GM23248 (cell line): Measurements from ENCODE around the gene RPAP2. TPM values are rescaled to one million over a fixed set of nuclear protein-coding genes. Genes with fewer than 3 reads are reported as not detected.

ENCODE experiments used
- DNase-seq: peaks from one replicate; pipeline ENCODE4 v3.0.0-alpha.2; 2015
- H2AFZ ChIP-seq: fragments of 200-600 bp; sonication (generic); 2 replicates; pipeline ENCODE4 v1.6.1; 2016; ENCODE audit warnings: antibody characterized with exemption
- H3F3A ChIP-seq: fragments of 200-600 bp; sonication (generic); 2 replicates; pipeline ENCODE4 v1.6.1; 2016; ENCODE audit warnings: mild to moderate bottlenecking, antibody characterized with exemption, mixed run types; ENCODE audit not compliant: insufficient read depth
- H3K27ac ChIP-seq: fragments of 200-600 bp; sonication (generic); 2 replicates; pipeline ENCODE4 v1.5.1; 2016; ENCODE audit warnings: mild to moderate bottlenecking
- H3K27me3 ChIP-seq: fragments of 200-600 bp; sonication (generic); replicated peaks from 2 replicates; pipeline ENCODE4 v1.6.1; 2016; ENCODE audit warnings: mild to moderate bottlenecking; ENCODE audit not compliant: insufficient read depth
- H3K36me3 ChIP-seq: fragments of 200-600 bp; sonication (generic); 2 replicates; pipeline ENCODE4 v1.6.1; 2016; ENCODE audit warnings: low read depth, mild to moderate bottlenecking
- H3K4me1 ChIP-seq: fragments of 200-600 bp; sonication (generic); 2 replicates; pipeline ENCODE4 v1.6.1; 2016; ENCODE audit warnings: mild to moderate bottlenecking; ENCODE audit not compliant: insufficient read depth
- H3K4me2 ChIP-seq: fragments of 200-600 bp; sonication (generic); one replicate; pipeline ENCODE4 v1.6.1; 2016; ENCODE audit warnings: mild to moderate bottlenecking; ENCODE audit not compliant: unreplicated experiment
- H3K4me3 ChIP-seq: fragments of 200-600 bp; sonication (generic); 2 replicates; pipeline ENCODE4 v1.5.1; 2016; ENCODE audit warnings: mild to moderate bottlenecking
- H3K79me2 ChIP-seq: fragments of 200-600 bp; sonication (generic); 2 replicates; pipeline ENCODE4 v1.6.1; 2016; ENCODE audit warnings: mild to moderate bottlenecking; ENCODE audit not compliant: insufficient read depth
- H3K9ac ChIP-seq: fragments of 200-600 bp; sonication (generic); 2 replicates; pipeline ENCODE4 v1.6.1; 2016; ENCODE audit warnings: mild to moderate bottlenecking
- H3K9me2 ChIP-seq: fragments of 200-600 bp; sonication (generic); 2 replicates; pipeline ENCODE4 v1.6.1; 2016; ENCODE audit warnings: mixed run types, mild to moderate bottlenecking, moderate library complexity; ENCODE audit not compliant: insufficient read depth
- H3K9me3 ChIP-seq: fragments of 200-600 bp; sonication (generic); one replicate; pipeline ENCODE4 v1.6.1; 2017; ENCODE audit warnings: low read depth
- H4K20me1 ChIP-seq: fragments of 200-600 bp; sonication (generic); 2 replicates; pipeline ENCODE4 v1.6.0; 2016; ENCODE audit not compliant: insufficient read depth
- EZH2 ChIP-seq: fragments of 200-600 bp; sonication (generic); IDR thresholded peaks from 2 replicates; pipeline ENCODE4 v1.6.1; 2018; ENCODE audit warnings: antibody characterized with exemption, mild to moderate bottlenecking; ENCODE audit not compliant: insufficient read depth, poor library complexity, severe bottlenecking
- EZH2phosphoT487 ChIP-seq: fragments of 200-600 bp; sonication (generic); IDR thresholded peaks from 2 replicates; pipeline ENCODE4 v1.6.1; 2018; ENCODE audit warnings: antibody characterized with exemption, moderate library complexity, mild to moderate bottlenecking, low read depth; ENCODE audit not compliant: insufficient read depth
- WGBS, 2 experiments: methylation state at CpG; one replicate each; pipeline ENCODE4 v1.1.6; 2015 to 2017; ENCODE audit warnings: low lambda C conversion rate in 2 of 2, low coverage in 1 of 2; ENCODE audit errors: missing lambda C conversion rate in 2 of 2; 5-methylcytosine and 5-hydroxymethylcytosine counted together
- in situ Hi-C: fragments of 300-500 bp; cut with MboI; formaldehyde crosslinking; loops from 2 replicates; pipeline ENCODE4 v1.15.0; 2020
- polyA plus RNA-seq: library from polyadenylated mRNA; unstranded; fragments of >200 nt; fragmentation: Nextera tagmentation; extraction: Ambion mirVana; gene quantifications from 2 replicates; pipeline ENCODE4 v1.2.1, GENCODE V29; 2016
- small RNA-seq: library from RNA; depleted of rRNA; stranded (forward); fragments of <200 nt; gene quantifications from one replicate; pipeline ENCODE3, GENCODE V24; 2014; ENCODE audit warnings: low read depth, low replicate concordance
- total RNA-seq: library from RNA; depleted of rRNA; stranded (reverse); fragments of >200 nt; shearing (Covaris generic); gene quantifications from 2 replicates; pipeline ENCODE4 v1.2.3, GENCODE V29; 2014; rRNA removed

RPAP2 gene
- total and polyA plus RNA-seq, 2 experiments from 2014 or later = 17.4 to 25.8 TPM

GRCh38 chr1:92447976-92448375 lies 149.1 kb downstream of the RPAP2 start:
- H3F3A ChIP-seq = no peaks in the 10 kb centered on the region; the same call in 1 of the 2 replicates
- peaks cover 12% of the 10 kb centered on the region for H3K4me1 ChIP-seq
- no peaks in the 10 kb centered on the region for H3K9me2 ChIP-seq
- no peak for DNase-seq
- no peaks in the 10 kb centered on the region for H3K9me3 ChIP-seq
- H3K27ac ChIP-seq = no peak overlapping the region
- no peak overlapping the region for H2AFZ ChIP-seq
- H3K9ac ChIP-seq = no peak overlapping the region
- H3K36me3 ChIP-seq = no peaks in the 10 kb centered on the region
- TF ChIP-seq EZH2phosphoT487 (no peak), EZH2 (no peak)
- no peaks in the 10 kb centered on the region for H3K27me3 ChIP-seq
- no peaks in the 10 kb centered on the region for H4K20me1 ChIP-seq
- no peaks in the 10 kb centered on the region for H3K79me2 ChIP-seq
- H3K4me3 ChIP-seq = no peak overlapping the region
- H3K4me2 ChIP-seq = no peak overlapping the region
- WGBS, 2 experiments = 93 to 94% methylated on average over 2 of the region's 2 CpGs
- in situ Hi-C loops = no loop called here

Small RNA genes within 50 kb of the gene (small RNA-seq; reads per million reads assigned to genes)
- gene RN7SL824P = not detected

Other genes with a start within 250 kb of the RPAP2 start
- not detected in 2 replicates for gene SETSIP, start 223.6 kb upstream of the RPAP2 start, total RNA-seq
- gene SETSIP, start 223.6 kb upstream of the RPAP2 start, polyA plus RNA-seq = not detected in 2 replicates
- gene BTBD8, start 218.7 kb upstream of the RPAP2 start, total RNA-seq = 2.2 and 2.7 TPM in 2 replicates
- 1.6 and 2.3 TPM in 2 replicates for gene BTBD8, start 218.7 kb upstream of the RPAP2 start, polyA plus RNA-seq
- not detected in 2 replicates for gene C1orf146, start 81.1 kb upstream of the RPAP2 start, total RNA-seq
- gene C1orf146, start 81.1 kb upstream of the RPAP2 start, polyA plus RNA-seq = not detected in 2 replicates
- gene GLMN, start 72 bp upstream of the RPAP2 start, total RNA-seq = 10.7 and 13.0 TPM in 2 replicates
- 11.7 and 12.3 TPM in 2 replicates for gene GLMN, start 72 bp upstream of the RPAP2 start, polyA plus RNA-seq
- not detected in 2 replicates for gene GFI1, start 187.9 kb downstream of the RPAP2 start, total RNA-seq
- not detected in 2 replicates for gene GFI1, start 187.9 kb downstream of the RPAP2 start, polyA plus RNA-seq